Natural killer cell treated with Interleukin-12 subunit alpha and Interleukin-12 subunit beta and Interleukin-15 and Interleukin-18, amount 100 ng/mL, for 72 hours (primary cell): ENCODE results near the gene SEPTIN2. TPM values are rescaled to one million over a fixed set of nuclear protein-coding genes. Genes with fewer than 3 reads are reported as not detected.
"Not testable (repeated sequence)": the region's sequence is repeated elsewhere in the genome, so short reads cannot be mapped to it uniquely, and the experiment has no call there.

Experiments used
- ATAC-seq, 2 donors: fragments of 150-1000 bp; cut with Tn5 transposase in 1 of 2; sonication (Bioruptor Pico), chemical (Tn5 transposase) in 1 of 2; 2 replicates each; pipeline ENCODE4 v1.10.0; 2021
- DNase-seq: peaks from one replicate; pipeline ENCODE4 v3.0.0; 2022; ENCODE audit warnings: low spot score
- H3K27ac Mint-ChIP-seq, 2 donors: 1 replicate in 1 of 2; 2 replicates in 1 of 2; pipeline ENCODE4 v1.8.0; 2022; ENCODE audit warnings: mixed read lengths in 2 of 2, mild to moderate bottlenecking in 1 of 2, moderate library complexity in 1 of 2
- H3K27me3 Mint-ChIP-seq, 2 donors: 1 replicate in 1 of 2; 2 replicates in 1 of 2; pipeline ENCODE4 v1.8.0; 2022; ENCODE audit warnings: mixed read lengths in 2 of 2
- H3K36me3 Mint-ChIP-seq: one replicate; pipeline ENCODE4 v1.8.0; 2022; ENCODE audit warnings: mixed read lengths
- H3K4me1 Mint-ChIP-seq, 2 donors: 1 replicate in 1 of 2; 2 replicates in 1 of 2; pipeline ENCODE4 v1.8.0; 2022; ENCODE audit warnings: low read depth in 2 of 2, mixed read lengths in 2 of 2, mild to moderate bottlenecking in 1 of 2
- H3K4me3 Mint-ChIP-seq: one replicate; pipeline ENCODE4 v1.8.0; 2022; ENCODE audit warnings: mixed read lengths
- H3K9me3 Mint-ChIP-seq: 2 replicates; pipeline ENCODE4 v1.8.0; 2022; ENCODE audit warnings: mixed read lengths
- total RNA-seq, 2 donors: library from RNA; stranded (reverse); gene quantifications; one replicate each; pipeline ENCODE4 v1.2.3, GENCODE V29; 2022

SEPTIN2 gene
- total RNA-seq, 2 donors from 2014 or later = 246 to 264 TPM

DNA sequence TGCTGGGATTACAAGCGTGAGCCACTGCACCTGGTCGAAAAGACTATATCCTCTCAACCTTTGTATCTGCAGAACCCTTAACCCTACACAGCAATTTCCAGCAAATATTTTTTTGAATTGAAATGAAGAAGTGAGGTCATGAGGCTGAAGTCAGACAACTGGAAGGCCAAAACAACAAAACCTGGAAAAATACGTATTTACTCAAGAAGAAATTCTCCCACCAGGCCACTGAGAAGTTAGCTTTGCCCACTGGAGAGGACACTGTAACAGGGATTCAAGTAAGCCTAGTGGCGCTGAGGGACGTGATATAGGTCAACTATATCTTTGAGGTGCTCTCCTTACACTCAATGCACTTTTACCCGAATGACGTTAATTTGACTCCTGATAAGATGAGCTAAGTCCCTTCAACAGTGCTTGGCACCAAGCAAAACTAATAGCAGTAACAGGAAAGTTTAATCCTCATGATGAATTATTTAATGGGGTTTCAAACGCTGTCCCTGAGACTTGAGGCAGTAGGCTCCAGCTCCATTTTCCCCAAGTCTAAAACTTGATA, 2.1 kb upstream of the SEPTIN2 start:
- DNase-seq (no peak), ATAC-seq (no peak)
- Mint-ChIP-seq H3K36me3 (peaks cover 13% of the 10 kb centered on the region), H3K27ac (peak overlapping the region; percentile 99), H3K4me1 (peaks cover 57 to 60% of the 10 kb centered on the region in 2 donors), H3K9me3 (no peaks in the 10 kb centered on the region), H3K27me3 (no peaks in the 10 kb centered on the region), H3K4me3 (peak overlapping the region; percentile 91)

DNA sequence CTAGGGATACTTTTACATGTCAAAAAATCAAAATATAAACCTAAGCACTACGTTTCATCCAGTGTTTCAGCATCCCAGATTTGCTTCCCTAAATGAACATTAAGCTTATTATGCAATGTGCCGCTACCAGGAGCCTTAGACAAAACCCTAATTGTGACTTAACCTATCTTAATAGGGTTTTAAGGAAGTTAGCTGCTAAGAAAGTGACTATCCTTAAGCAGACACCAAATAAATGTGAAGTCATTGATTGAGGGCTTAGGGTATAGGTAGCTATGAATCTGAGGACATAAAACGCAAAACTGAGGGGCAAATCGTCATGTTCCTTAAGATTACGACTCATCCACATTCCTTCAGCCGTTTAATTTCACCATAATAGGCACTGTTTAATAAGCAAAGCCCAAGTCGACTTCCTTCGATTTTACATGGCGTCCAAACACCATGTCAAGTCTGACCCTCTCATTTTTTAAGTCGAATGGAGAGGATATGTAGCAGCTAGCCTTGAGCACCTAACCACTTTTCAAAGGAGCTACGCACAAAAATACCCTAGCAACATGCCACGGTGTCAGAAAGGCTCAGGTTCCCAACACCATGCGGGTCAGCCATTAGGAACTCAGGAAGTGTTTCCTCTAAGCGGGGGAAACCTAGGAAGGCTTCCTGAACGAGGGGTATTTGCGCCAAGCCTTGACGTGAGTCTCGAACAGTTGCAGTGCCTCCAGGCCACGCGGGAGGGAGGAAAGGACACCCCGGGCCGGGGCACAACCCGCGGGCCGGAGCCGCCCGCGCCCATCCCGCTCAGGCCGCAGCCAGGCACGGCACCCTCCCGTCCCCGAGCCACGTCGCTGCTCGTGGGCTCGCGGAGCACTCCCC, 1.3 kb upstream of the SEPTIN2 start:
- peak overlapping the region; percentile 91 for H3K4me3 Mint-ChIP-seq
- no peak for ATAC-seq
- H3K27ac Mint-ChIP-seq = peak overlapping the region; percentile 99
- peaks cover 13% of the 10 kb centered on the region for H3K36me3 Mint-ChIP-seq
- no peak for DNase-seq
- no peaks in the 10 kb centered on the region for H3K27me3 Mint-ChIP-seq
- no peaks in the 10 kb centered on the region for H3K9me3 Mint-ChIP-seq
- peaks cover 54 to 57% of the 10 kb centered on the region in 2 donors for H3K4me1 Mint-ChIP-seq

GRCh38 chr2:241315093-241315878, 439 bp upstream of the SEPTIN2 start, which contains the start of gene HDLBP:
TSS of gene HDLBP (minus strand) at chr2:241315672. CDS start at chr2:241266869, 48,803 bp downstream.
- Mint-ChIP-seq H3K4me1 (peaks cover 53 to 56% of the 10 kb centered on the region in 2 donors), H3K27me3 (no peaks in the 10 kb centered on the region), H3K36me3 (peaks cover 13% of the 10 kb centered on the region), H3K9me3 (no peaks in the 10 kb centered on the region), H3K27ac (peak within 1 kb of the TSS; percentile 99), H3K4me3 (peak within 1 kb of the TSS; percentile 91)
- ATAC-seq (peak; percentile 88 to 91), DNase-seq (peak; percentile 99)

GRCh38 chr2:241316825-241317224, 1.1 kb downstream of the SEPTIN2 start:
- peak overlapping the region; percentile 99 for H3K27ac Mint-ChIP-seq
- H3K9me3 Mint-ChIP-seq = no peaks in the 10 kb centered on the region
- H3K27me3 Mint-ChIP-seq = no peaks in the 10 kb centered on the region
- ATAC-seq = no peak
- no peak for DNase-seq
- H3K36me3 Mint-ChIP-seq = peaks cover 23% of the 10 kb centered on the region
- peak overlapping the region; percentile 91 for H3K4me3 Mint-ChIP-seq
- H3K4me1 Mint-ChIP-seq = peaks cover 54 to 56% of the 10 kb centered on the region in 2 donors

- Mint-ChIP-seq H3K27ac (peak overlapping the region; percentile 99), H3K4me3 (peak overlapping the region; percentile 91), H3K4me1 (peaks cover 53 to 55% of the 10 kb centered on the region in 2 donors), H3K36me3 (peaks cover 23% of the 10 kb centered on the region), H3K27me3 (no peaks in the 10 kb centered on the region), H3K9me3 (no peaks in the 10 kb centered on the region)
- ATAC-seq (no peak), DNase-seq (no peak)
These were observed 1.7 kb downstream of the SEPTIN2 start for GRCh38 chr2:241317391-241317790.

- H3K27me3 Mint-ChIP-seq, ATAC-seq, DNase-seq, H3K9me3 Mint-ChIP-seq, H3K27ac Mint-ChIP-seq: not testable (repeated sequence)
- peak overlapping the region; percentile 91 for H3K4me3 Mint-ChIP-seq
- peaks cover 23% of the 10 kb centered on the region for H3K36me3 Mint-ChIP-seq
- peaks cover 51 to 52% of the 10 kb centered on the region in 2 donors for H3K4me1 Mint-ChIP-seq
These were observed 3.1 kb downstream of the SEPTIN2 start for GRCh38 chr2:241318830-241319229.

- H3K36me3 Mint-ChIP-seq = peaks cover 28% of the 10 kb centered on the region
- ATAC-seq = no peak
- peak overlapping the region; percentile 11 to 57 for H3K27ac Mint-ChIP-seq
These were observed 4.7 kb downstream of the SEPTIN2 start for GRCh38 chr2:241320394-241320793.

GRCh38 chr2:241321033-241321432, 5.3 kb downstream of the SEPTIN2 start:
- no peak for ATAC-seq

More at GRCh38 chr2:241320394-241320793, 4.7 kb downstream of the SEPTIN2 start:
- H3K9me3 Mint-ChIP-seq = no peaks in the 10 kb centered on the region
- no peaks in the 10 kb centered on the region for H3K27me3 Mint-ChIP-seq
- H3K4me3 Mint-ChIP-seq = peak overlapping the region; percentile 64
- no peak for DNase-seq
- peaks cover 56 to 59% of the 10 kb centered on the region in 2 donors for H3K4me1 Mint-ChIP-seq

DNA sequence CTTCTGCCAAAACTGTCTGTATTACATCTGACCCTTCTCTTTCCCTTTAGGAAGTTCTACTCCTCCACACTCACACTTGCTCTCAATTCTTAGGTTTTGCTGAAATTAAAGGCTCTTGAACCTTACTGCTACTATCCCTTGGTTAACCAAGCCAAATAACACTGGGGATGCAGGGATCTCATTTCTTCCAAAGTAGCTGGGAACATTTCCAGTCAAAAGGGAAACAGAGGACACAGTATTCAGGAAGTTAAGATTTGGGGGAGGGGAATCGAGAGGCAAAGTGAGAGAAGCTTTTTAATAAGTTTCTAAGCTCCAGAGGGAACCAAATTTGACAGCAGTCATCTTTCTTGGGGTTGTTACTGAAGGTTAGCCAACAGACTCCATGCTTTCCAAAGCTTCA, 6.2 kb downstream of the SEPTIN2 start:
- peak overlapping the region; percentile 23 to 30 for H3K27ac Mint-ChIP-seq
- H3K27me3 Mint-ChIP-seq = no peaks in the 10 kb centered on the region
- H3K36me3 Mint-ChIP-seq = peaks cover 28% of the 10 kb centered on the region
- peak overlapping the region; percentile 64 for H3K4me3 Mint-ChIP-seq
- no peaks in the 10 kb centered on the region for H3K9me3 Mint-ChIP-seq
- no peak for DNase-seq
- no peak for ATAC-seq
- H3K4me1 Mint-ChIP-seq = peaks cover 53 to 58% of the 10 kb centered on the region in 2 donors

More at GRCh38 chr2:241321033-241321432, 5.3 kb downstream of the SEPTIN2 start:
- H3K36me3 Mint-ChIP-seq = peaks cover 29% of the 10 kb centered on the region
- H3K27me3 Mint-ChIP-seq = no peaks in the 10 kb centered on the region
- H3K4me3 Mint-ChIP-seq = peak overlapping the region; percentile 64
- H3K9me3 Mint-ChIP-seq = no peaks in the 10 kb centered on the region
- H3K27ac Mint-ChIP-seq = peak overlapping the region; percentile 23 to 57
- no peak for DNase-seq
- H3K4me1 Mint-ChIP-seq = peaks cover 56 to 60% of the 10 kb centered on the region in 2 donors

DNA sequence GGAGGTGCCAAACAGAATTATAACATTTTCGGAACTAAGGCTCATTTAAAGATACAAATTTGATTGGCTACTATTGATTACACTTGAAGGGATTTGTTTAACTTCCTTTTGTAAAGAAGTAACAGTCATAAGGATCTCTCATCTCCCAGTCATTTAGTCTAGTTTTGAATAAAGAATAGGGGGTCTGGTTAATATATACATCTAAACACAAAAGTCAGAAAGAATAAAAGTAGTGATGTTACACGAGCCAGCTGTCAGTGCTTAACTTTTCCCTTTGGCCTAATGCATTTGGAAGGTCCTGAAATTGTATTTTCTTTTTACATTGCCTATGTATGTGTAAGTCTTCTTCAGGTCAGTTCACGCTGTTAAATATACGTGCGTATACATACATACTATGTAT, 8.1 kb downstream of the SEPTIN2 start:
- H3K9me3 Mint-ChIP-seq = no peaks in the 10 kb centered on the region
- ATAC-seq (peak in 1 of 2 donors; percentile 62), DNase-seq (no peak)
- H3K36me3 Mint-ChIP-seq = peaks cover 27% of the 10 kb centered on the region
- no peak overlapping the region for H3K27ac Mint-ChIP-seq
- peaks cover 46 to 48% of the 10 kb centered on the region in 2 donors for H3K4me1 Mint-ChIP-seq
- H3K4me3 Mint-ChIP-seq = no peak overlapping the region
- no peaks in the 10 kb centered on the region for H3K27me3 Mint-ChIP-seq

DNA sequence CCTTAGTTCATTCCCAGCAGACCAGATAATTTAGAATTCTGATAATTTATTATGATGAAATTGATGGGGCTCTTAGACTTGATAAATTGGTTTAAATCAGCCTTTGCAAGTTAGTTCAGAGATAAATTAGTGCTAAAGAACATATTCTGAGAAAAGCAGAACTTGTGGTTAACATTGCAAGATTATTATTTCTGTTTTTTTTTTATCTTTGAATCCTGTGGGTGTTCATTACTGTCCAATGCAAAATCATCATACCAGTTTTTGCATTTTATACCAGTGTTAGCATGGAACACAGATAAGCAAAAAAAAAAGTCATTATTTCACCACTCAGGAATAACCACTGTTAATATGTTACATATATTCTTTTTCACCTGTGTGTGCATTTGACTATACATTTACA, 9.1 kb downstream of the SEPTIN2 start:
- H3K4me3 Mint-ChIP-seq = no peak overlapping the region
- no peak overlapping the region for H3K27ac Mint-ChIP-seq
- DNase-seq = no peak
- peaks cover 40 to 43% of the 10 kb centered on the region in 2 donors for H3K4me1 Mint-ChIP-seq
- H3K36me3 Mint-ChIP-seq = peaks cover 32% of the 10 kb centered on the region
- no peaks in the 10 kb centered on the region for H3K27me3 Mint-ChIP-seq
- ATAC-seq = peak in 1 of 2 donors; percentile 36
- H3K9me3 Mint-ChIP-seq = no peaks in the 10 kb centered on the region

- Mint-ChIP-seq H3K36me3 (peaks cover 33% of the 10 kb centered on the region), H3K4me3 (no peak overlapping the region)
- no peak for ATAC-seq
These were observed 9.5 kb downstream of the SEPTIN2 start for GRCh38 chr2:241325257-241325656.

More at GRCh38 chr2:241325257-241325656, 9.5 kb downstream of the SEPTIN2 start:
- no peaks in the 10 kb centered on the region for H3K9me3 Mint-ChIP-seq
- H3K27ac Mint-ChIP-seq = no peak overlapping the region
- DNase-seq = no peak
- no peaks in the 10 kb centered on the region for H3K27me3 Mint-ChIP-seq
- H3K4me1 Mint-ChIP-seq = peaks cover 35 to 42% of the 10 kb centered on the region in 2 donors
